ENCODE results near the gene KDM2B.

KDM2B gene

GRCh38 chr12:121535150-121536053 is 45.4 kb downstream of the KDM2B start:
- TF ChIP-seq POLR2A (IDR thresholded peaks at IDR 0.05; ENCODE audit: low read length) (no peak), GATA1 (IDR thresholded peaks at IDR 0.05; ENCODE audit: low read depth, low read length) (no peak)
- no peak for DNase-seq

DNA sequence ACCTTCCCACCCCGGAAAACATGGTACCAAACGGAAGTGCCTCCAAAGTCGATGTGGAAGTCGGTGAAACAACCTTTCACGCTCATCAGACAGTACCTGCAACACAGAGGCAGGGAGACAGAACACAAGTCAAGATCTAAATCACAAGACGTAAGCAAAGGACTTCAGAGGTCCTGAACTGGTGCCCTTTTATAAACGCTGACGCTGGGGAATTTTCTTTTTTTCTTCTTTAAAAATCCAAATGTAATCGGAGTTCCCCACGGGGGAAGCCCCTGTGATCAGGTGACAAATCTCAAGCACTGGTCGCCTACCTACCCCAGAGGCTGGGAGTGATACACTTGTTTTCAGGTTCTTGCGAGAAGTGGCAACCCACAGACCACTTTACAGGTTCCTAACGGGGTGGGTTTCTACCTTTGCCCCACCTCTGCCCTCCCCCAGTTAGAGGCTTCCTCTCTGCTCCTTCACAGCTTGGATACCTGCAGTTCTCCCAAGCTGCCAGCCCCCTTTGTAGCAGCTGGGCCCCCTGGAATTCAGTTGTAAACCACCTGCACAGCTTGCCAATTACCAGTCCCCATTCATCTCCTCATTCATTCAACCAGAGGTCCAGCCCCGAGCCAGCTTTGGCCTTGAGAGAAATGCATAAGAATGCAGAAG is 46.2 kb downstream of the KDM2B start:
- no peak for DNase-seq
- TF ChIP-seq POLR2A (IDR thresholded peaks at IDR 0.05; ENCODE audit: low read length) (no peak), GATA1 (IDR thresholded peaks at IDR 0.05; ENCODE audit: low read depth, low read length) (no peak)

DNA sequence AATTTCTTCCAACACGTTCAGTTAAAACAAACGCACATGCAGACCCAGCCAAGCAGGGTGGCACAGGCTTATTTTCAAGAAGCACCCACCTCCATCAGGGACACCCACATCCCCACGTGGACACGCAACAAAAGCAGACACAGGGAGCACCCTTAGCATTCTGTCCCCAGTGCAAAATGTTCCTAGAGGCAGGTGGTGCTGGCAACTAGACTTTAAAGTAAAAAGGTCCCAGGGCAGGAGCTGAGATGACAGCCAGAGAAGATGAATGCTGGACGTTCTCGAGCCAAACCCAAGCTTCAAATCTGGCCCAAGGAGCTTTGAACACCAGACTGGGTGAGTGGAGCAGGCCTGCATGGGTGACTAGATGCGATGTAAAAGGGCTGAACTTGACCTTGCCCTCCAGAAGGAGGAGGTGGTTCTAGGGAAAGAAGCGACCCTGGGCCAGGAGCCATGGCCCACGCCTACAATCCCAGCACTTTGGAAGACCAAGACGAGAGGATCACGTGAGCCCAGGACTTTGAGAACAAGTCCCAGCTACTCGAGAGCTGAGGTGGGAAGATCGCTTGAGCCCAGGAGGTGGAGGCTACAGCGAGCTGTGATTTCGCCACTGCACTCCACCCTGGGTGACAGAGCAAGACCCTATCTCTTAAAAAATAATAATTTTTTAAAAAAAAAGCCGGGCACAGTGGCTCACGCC is 47.3 kb downstream of the KDM2B start:
- no peak for TF ChIP-seq GATA1 (IDR thresholded peaks at IDR 0.05; ENCODE audit: low read depth, low read length)
- no peak for TF ChIP-seq POLR2A (IDR thresholded peaks at IDR 0.05; ENCODE audit: low read length)

DNA sequence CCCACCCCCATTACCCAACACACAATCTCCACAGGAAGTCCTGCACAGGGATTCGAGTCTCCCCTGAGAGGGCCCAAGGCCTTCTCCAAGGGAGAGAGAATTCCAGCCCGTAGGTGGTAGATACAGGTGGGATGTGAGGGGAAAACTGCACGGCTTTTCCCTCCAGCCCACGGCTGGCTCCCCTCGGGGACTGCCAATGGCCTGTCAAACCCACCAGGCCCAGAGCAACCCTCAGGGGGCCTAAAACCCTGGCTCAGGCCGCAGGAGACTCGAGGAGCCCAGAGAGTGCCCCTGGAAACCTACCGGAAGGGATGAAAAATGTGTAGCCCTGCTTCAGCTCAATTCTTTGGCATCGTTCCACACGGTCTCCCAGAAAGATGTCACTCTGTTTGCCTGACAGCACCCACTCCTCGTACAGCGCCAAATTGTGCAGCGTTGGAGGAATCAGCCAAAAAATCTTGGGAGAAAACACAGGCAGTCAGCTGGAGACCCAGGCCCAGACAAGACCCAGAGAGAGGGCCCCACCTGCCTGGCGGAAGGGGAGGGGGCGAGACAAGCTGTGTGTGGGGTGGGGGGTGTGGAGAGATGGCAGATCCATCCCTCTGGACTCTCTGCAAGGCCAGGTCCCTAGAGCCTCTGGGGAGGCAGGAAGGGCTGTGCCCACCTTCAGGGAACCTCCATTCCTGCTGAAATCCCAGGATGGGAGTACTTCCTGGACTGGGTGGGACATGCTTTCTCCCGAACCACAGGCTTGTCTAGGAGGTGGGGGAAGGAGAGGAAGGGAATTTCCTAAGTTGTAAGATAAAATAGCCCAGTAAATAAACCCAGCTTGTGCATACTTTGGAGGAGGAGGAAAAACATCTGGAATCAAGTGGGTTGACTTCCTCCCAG is 48.1 kb downstream of the KDM2B start:
- DNase-seq: no peak
- TF ChIP-seq POLR2A (IDR thresholded peaks at IDR 0.05; ENCODE audit: low read length) (no peak), GATA1 (IDR thresholded peaks at IDR 0.05; ENCODE audit: low read depth, low read length) (no peak)

More for the DNA sequence above, 47.3 kb downstream of the KDM2B start:
- DNase-seq: no peak

- TF ChIP-seq POLR2A (IDR thresholded peaks at IDR 0.05; ENCODE audit: low read length) (no peak), GATA1 (IDR thresholded peaks at IDR 0.05; ENCODE audit: low read depth, low read length) (no peak)
- DNase-seq: no peak
These were observed 49.5 kb downstream of the KDM2B start for GRCh38 chr12:121531356-121531750.

GRCh38 chr12:121530600-121531355 is 50.0 kb downstream of the KDM2B start:
- DNase-seq: peak; percentile 18 to 31
- TF ChIP-seq POLR2A (IDR thresholded peaks at IDR 0.05; ENCODE audit: low read length) (no peak), GATA1 (IDR thresholded peaks at IDR 0.05; ENCODE audit: low read depth, low read length) (no peak)

DNA sequence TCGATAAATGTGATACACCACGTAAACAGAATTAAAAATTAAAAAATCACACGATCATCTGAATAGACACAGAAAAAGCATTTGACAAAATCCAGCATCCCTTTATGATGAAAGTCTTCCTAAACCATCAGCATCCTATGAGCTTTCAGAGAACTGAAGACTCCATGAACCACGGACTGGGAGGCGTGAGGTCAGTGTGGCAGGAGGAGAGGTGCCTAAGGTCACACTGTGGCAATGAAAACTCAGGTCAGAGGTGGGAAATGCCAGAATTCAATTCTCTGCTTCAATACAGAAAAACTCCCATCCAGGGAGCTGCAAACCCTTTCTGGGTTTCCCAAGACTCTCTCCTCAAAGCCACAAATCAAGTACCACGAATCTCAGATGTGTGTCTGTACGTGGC is 51.6 kb downstream of the KDM2B start:
- no peak for TF ChIP-seq POLR2A (IDR thresholded peaks at IDR 0.05; ENCODE audit: low read length)
- TF ChIP-seq GATA1 (IDR thresholded peaks at IDR 0.05; ENCODE audit: low read depth, low read length): no peak
- DNase-seq: no peak

GRCh38 chr12:121525411-121525810 is 55.4 kb downstream of the KDM2B start:
- no peak for TF ChIP-seq GATA1 (IDR thresholded peaks at IDR 0.05; ENCODE audit: low read depth, low read length)
- DNase-seq: no peak

- DNase-seq: no peak
- TF ChIP-seq GATA1 (IDR thresholded peaks at IDR 0.05; ENCODE audit: low read depth, low read length) (no peak), POLR2A (IDR thresholded peaks at IDR 0.05; ENCODE audit: low read length) (no peak)
These were observed 56.5 kb downstream of the KDM2B start for GRCh38 chr12:121524196-121524916.

DNA sequence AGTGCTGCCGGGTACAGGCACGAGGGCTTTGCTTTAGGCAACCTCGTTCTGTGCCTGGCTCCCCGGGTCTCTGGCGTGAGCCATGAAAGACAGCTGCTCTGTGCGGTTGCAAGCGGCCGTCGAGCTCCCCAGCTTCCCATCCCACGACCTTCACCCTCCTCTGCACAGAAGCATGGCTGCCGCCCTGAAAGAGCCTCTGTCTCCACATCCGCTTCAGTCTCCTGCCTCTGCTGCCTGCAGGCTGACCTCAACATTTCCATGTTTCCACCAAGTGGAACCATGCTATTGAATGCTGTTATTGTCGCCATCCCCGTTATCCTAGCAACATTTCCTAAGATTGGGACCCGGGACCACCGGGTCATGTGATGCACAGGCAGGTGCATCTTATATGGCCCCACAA is 57.1 kb downstream of the KDM2B start:
- no peak for DNase-seq
- no peak for TF ChIP-seq POLR2A (IDR thresholded peaks at IDR 0.05; ENCODE audit: low read length)
- TF ChIP-seq GATA1 (IDR thresholded peaks at IDR 0.05; ENCODE audit: low read depth, low read length): no peak

GRCh38 chr12:121522971-121523370 is 57.9 kb downstream of the KDM2B start:
- no peak for DNase-seq
- TF ChIP-seq GATA1 (IDR thresholded peaks at IDR 0.05; ENCODE audit: low read depth, low read length) (no peak), POLR2A (IDR thresholded peaks at IDR 0.05; ENCODE audit: low read length) (no peak)

GRCh38 chr12:121520586-121521086 is 60.2 kb downstream of the KDM2B start:
- no peak for DNase-seq
- TF ChIP-seq POLR2A (IDR thresholded peaks at IDR 0.05; ENCODE audit: low read length) (no peak), GATA1 (IDR thresholded peaks at IDR 0.05; ENCODE audit: low read depth, low read length) (no peak)
